Endothelial cell (in vitro differentiated cells): ENCODE results near the gene PRDM2. TPM values are rescaled to one million over a fixed set of nuclear protein-coding genes. Genes with fewer than 3 reads are reported as not detected.

Source experiments
- DNase-seq: peaks from one replicate; pipeline ENCODE4 v3.0.0; 2021; ENCODE audit warnings: low spot score
- H3K27ac Mint-ChIP-seq: one replicate; pipeline ENCODE4 v1.8.0; 2021; ENCODE audit warnings: mixed read lengths, inconsistent platforms; ENCODE audit not compliant: unreplicated experiment
- H3K27me3 Mint-ChIP-seq: one replicate; pipeline ENCODE4 v1.8.0; 2021; ENCODE audit warnings: mild to moderate bottlenecking, moderate library complexity, mixed read lengths, inconsistent platforms; ENCODE audit not compliant: unreplicated experiment
- H3K36me3 Mint-ChIP-seq: one replicate; pipeline ENCODE4 v1.8.0; 2021; ENCODE audit warnings: mild to moderate bottlenecking, low read depth, mixed read lengths, inconsistent platforms; ENCODE audit not compliant: unreplicated experiment
- H3K4me1 Mint-ChIP-seq: one replicate; pipeline ENCODE4 v1.8.0; 2021; ENCODE audit warnings: mild to moderate bottlenecking, mixed read lengths, inconsistent platforms; ENCODE audit not compliant: unreplicated experiment
- H3K4me3 Mint-ChIP-seq: one replicate; pipeline ENCODE4 v1.8.0; 2021; ENCODE audit warnings: mild to moderate bottlenecking, mixed read lengths, inconsistent platforms; ENCODE audit not compliant: unreplicated experiment
- H3K9me3 Mint-ChIP-seq: one replicate; pipeline ENCODE4 v1.8.0; 2021; ENCODE audit warnings: mixed read lengths, inconsistent platforms; ENCODE audit not compliant: unreplicated experiment
- CTCF ChIP-seq: fragments of 200-600 bp; sonication (generic); IDR thresholded peaks from one replicate; pipeline ENCODE4 v1.5.0; 2021; ENCODE audit warnings: antibody characterized with exemption; ENCODE audit not compliant: unreplicated experiment
- total RNA-seq: library from RNA; stranded (reverse); fragmentation: NEBNext Ultra II Directional; extraction: Animal tissue kit (Norgen Biotek cat#: 25700); gene quantifications from one replicate; pipeline ENCODE4 v1.2.1, GENCODE V29; 2021; ENCODE audit not compliant: unreplicated experiment

Gene PRDM2
- total RNA-seq, 1 donor from 2014 or later, result 49.7 TPM

DNA sequence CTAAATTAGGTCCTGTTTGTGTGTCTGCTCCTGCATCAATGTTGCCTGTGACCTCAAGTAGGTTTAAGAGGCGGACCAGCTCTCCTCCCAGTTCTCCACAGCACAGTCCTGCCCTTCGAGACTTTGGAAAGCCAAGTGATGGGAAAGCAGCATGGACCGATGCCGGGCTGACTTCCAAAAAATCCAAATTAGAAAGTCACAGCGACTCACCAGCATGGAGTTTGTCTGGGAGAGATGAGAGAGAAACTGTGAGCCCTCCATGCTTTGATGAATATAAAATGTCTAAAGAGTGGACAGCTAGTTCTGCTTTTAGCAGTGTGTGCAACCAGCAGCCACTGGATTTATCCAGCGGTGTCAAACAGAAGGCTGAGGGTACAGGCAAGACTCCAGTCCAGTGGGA lies 79.9 kb downstream of the PRDM2 start:
- Mint-ChIP-seq H3K36me3 (peaks cover 30% of the 10 kb centered on the region), H3K4me3 (no peak overlapping the region), H3K27me3 (peaks cover 4% of the 10 kb centered on the region), H3K4me1 (peaks cover 30% of the 10 kb centered on the region), H3K27ac (no peak overlapping the region), H3K9me3 (no peaks in the 10 kb centered on the region)
- DNase-seq, result no peak
- TF ChIP-seq CTCF, result no peak

DNA sequence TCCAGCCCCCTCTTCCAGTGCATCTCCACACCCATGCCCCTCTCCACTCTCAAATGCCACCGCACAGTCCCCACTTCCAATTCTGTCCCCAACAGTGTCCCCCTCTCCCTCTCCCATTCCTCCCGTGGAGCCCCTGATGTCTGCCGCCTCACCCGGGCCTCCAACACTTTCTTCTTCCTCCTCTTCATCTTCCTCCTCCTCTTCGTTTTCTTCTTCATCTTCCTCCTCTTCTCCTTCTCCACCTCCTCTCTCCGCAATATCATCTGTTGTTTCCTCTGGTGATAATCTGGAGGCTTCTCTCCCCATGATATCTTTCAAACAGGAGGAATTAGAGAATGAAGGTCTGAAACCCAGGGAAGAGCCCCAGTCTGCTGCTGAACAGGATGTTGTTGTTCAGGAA lies 80.8 kb downstream of the PRDM2 start:
- Mint-ChIP-seq H3K4me3 (no peak overlapping the region), H3K36me3 (peaks cover 30% of the 10 kb centered on the region), H3K27ac (peak overlapping the region; percentile 49), H3K27me3 (peaks cover 4% of the 10 kb centered on the region), H3K9me3 (no peaks in the 10 kb centered on the region), H3K4me1 (peaks cover 30% of the 10 kb centered on the region)
- no peak for TF ChIP-seq CTCF
- no peak for DNase-seq

DNA sequence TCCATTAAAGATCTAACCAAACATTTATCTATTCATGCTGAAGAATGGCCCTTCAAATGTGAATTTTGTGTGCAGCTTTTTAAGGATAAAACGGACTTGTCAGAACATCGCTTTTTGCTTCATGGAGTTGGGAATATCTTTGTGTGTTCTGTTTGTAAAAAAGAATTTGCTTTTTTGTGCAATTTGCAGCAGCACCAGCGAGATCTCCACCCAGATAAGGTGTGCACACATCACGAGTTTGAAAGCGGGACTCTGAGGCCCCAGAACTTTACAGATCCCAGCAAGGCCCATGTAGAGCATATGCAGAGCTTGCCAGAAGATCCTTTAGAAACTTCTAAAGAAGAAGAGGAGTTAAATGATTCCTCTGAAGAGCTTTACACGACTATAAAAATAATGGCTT lies 81.2 kb downstream of the PRDM2 start:
- Mint-ChIP-seq H3K27ac (no peak overlapping the region), H3K9me3 (no peaks in the 10 kb centered on the region), H3K36me3 (peaks cover 30% of the 10 kb centered on the region), H3K4me1 (peaks cover 30% of the 10 kb centered on the region), H3K27me3 (peaks cover 4% of the 10 kb centered on the region), H3K4me3 (no peak overlapping the region)
- DNase-seq, result no peak
- no peak for TF ChIP-seq CTCF

DNA sequence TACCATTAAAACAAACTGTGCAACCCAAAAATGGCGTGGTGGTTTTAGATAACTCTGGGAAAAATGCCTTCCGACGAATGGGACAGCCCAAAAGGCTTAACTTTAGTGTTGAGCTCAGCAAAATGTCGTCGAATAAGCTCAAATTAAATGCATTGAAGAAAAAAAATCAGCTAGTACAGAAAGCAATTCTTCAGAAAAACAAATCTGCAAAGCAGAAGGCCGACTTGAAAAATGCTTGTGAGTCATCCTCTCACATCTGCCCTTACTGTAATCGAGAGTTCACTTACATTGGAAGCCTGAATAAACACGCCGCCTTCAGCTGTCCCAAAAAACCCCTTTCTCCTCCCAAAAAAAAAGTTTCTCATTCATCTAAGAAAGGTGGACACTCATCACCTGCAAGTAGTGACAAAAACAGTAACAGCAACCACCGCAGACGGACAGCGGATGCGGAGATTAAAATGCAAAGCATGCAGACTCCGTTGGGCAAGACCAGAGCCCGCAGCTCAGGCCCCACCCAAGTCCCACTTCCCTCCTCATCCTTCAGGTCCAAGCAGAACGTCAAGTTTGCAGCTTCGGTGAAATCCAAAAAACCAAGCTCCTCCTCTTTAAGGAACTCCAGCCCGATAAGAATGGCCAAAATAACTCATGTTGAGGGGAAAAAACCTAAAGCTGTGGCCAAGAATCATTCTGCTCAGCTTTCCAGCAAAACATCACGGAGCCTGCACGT lies 82.1 kb downstream of the PRDM2 start:
- Mint-ChIP-seq H3K9me3 (no peaks in the 10 kb centered on the region), H3K36me3 (peaks cover 30% of the 10 kb centered on the region), H3K27ac (no peak overlapping the region), H3K4me1 (peaks cover 30% of the 10 kb centered on the region), H3K4me3 (no peak overlapping the region), H3K27me3 (peaks cover 4% of the 10 kb centered on the region)
- no peak for DNase-seq
- no peak for TF ChIP-seq CTCF

DNA sequence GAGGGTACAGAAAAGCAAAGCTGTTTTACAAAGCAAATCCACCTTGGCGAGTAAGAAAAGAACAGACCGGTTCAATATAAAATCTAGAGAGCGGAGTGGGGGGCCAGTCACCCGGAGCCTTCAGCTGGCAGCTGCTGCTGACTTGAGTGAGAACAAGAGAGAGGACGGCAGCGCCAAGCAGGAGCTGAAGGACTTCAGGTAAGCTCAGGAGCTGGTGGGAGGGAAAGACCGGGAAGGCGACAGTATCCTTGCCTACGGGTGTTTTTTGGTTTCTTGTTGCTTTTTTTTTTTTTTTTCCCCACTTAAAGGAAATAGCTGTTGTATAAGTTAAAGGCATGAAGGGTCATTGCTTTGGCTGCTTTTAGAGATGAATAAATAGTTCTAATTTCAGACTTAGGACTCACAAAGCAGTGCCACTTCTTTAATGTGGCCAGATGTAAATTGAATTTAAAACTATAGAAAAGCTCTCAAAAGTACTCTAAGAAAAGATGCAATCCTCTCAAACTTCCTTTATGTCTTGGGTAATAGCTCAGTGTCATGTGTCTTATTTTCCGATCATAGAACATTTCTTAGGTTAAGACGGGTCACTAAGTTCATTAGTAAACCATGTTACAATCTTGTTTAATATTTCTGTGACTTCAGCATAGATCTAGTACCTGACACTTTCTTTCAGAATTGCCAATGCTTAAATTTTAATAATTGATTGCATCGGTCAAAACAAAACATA lies 82.8 kb downstream of the PRDM2 start:
- peaks cover 4% of the 10 kb centered on the region for H3K27me3 Mint-ChIP-seq
- H3K4me3 Mint-ChIP-seq, result no peak overlapping the region
- no peak for DNase-seq
- H3K27ac Mint-ChIP-seq, result no peak overlapping the region
- no peak for TF ChIP-seq CTCF
- no peaks in the 10 kb centered on the region for H3K9me3 Mint-ChIP-seq
- peaks cover 30% of the 10 kb centered on the region for H3K4me1 Mint-ChIP-seq
- peaks cover 32% of the 10 kb centered on the region for H3K36me3 Mint-ChIP-seq
